ENCODE measurements around the gene GALNTL6.

GRCh38 chr4:172495769-172496168 lies 682.6 kb downstream of the GALNTL6 start:
- no peak for TF ChIP-seq CTCF (conservative IDR thresholded peaks at IDR 0.05; ENCODE audit: low read depth in 2 of 2)
- TF ChIP-seq JUNB (IDR thresholded peaks at IDR 0.05; ENCODE audit: unreplicated experiment), result no peak
- TF ChIP-seq ZNF462 (CRISPR knock-in tag; IDR thresholded peaks at IDR 0.05), result no peak
